ENCODE data around the gene PTMS. TPM values are rescaled to one million over a fixed set of nuclear protein-coding genes. Genes with fewer than 3 reads are reported as not detected.

PTMS gene
- 50.5 and 163 TPM in 2 replicates for total RNA-seq

GRCh38 chr12:6765634-6766581 lies at the start of gene PTMS:
PTMS (plus strand) TSS chr12:6766363; CDS start chr12:6766706, 343 bp downstream.

GRCh38 chr12:6723607-6724408 lies 42.4 kb upstream of the PTMS start, which contains the start of gene COPS7A:
COPS7A (plus strand) TSS chr12:6724046; CDS start chr12:6724657, 611 bp downstream.

GRCh38 chr12:6752921-6753771 lies 13.0 kb upstream of the PTMS start, which contains the start of gene MLF2:
MLF2 (minus strand) TSS chr12:6753141; CDS start chr12:6752334, 807 bp downstream.

GRCh38 chr12:6772331-6772695 lies 6.2 kb downstream of the PTMS start, which contains the start of gene LAG3:
LAG3 (plus strand) TSS chr12:6772520; CDS start chr12:6772853, 333 bp downstream.

GRCh38 chr12:6788972-6789924 lies 23.1 kb downstream of the PTMS start, which contains the start of gene CD4:
CD4 (plus strand) TSS chr12:6789528; CDS start chr12:6800139, 10,611 bp downstream.

Other genes starting within 250 kb of the PTMS start
- 3,225 and 4,830 TPM in 2 replicates for gene GAPDH, start 231.8 kb upstream of the PTMS start, total RNA-seq
- gene IFFO1, start 210.3 kb upstream of the PTMS start, total RNA-seq: 6.6 and 12.7 TPM in 2 replicates
- 6.5 and 19.4 TPM in 2 replicates for gene NOP2, start 198.1 kb upstream of the PTMS start, total RNA-seq
- gene CHD4, start 159.0 kb upstream of the PTMS start, total RNA-seq: 158 and 246 TPM in 2 replicates
- not detected in 2 replicates for gene LPAR5, start 130.4 kb upstream of the PTMS start, total RNA-seq
- 0.16 and 0.57 TPM in 2 replicates for gene ACRBP, start 118.9 kb upstream of the PTMS start, total RNA-seq
- 27.2 and 43.3 TPM in 2 replicates for gene ING4, start 103.2 kb upstream of the PTMS start, total RNA-seq
- gene ZNF384, start 77.0 kb upstream of the PTMS start, total RNA-seq: 6.5 and 18.5 TPM in 2 replicates
- gene PIANP, start 65.5 kb upstream of the PTMS start, total RNA-seq: not detected in 2 replicates
- 27.8 and 75.8 TPM in 2 replicates for gene COPS7A, start 42.3 kb upstream of the PTMS start, total RNA-seq
- gene MLF2, start 13.2 kb upstream of the PTMS start, total RNA-seq: 75.8 and 151 TPM in 2 replicates
- 0.13 and 0.16 TPM in 2 replicates for gene LAG3, start 6.2 kb downstream of the PTMS start, total RNA-seq
- not detected in 2 replicates for gene CD4, start 23.2 kb downstream of the PTMS start, total RNA-seq
- 0.50 and 1.5 TPM in 2 replicates for gene GPR162, start 55.5 kb downstream of the PTMS start, total RNA-seq
- 10.4 and 30.2 TPM in 2 replicates for gene P3H3, start 62.0 kb downstream of the PTMS start, total RNA-seq
- 0.44 TPM in 1 of 2 replicates, not detected in the other for gene GNB3, start 74.6 kb downstream of the PTMS start, total RNA-seq
- gene CDCA3, start 84.9 kb downstream of the PTMS start, total RNA-seq: 7.0 and 13.4 TPM in 2 replicates
- 72.7 and 101 TPM in 2 replicates for gene USP5, start 85.8 kb downstream of the PTMS start, total RNA-seq
- gene TPI1, start 101.2 kb downstream of the PTMS start, total RNA-seq: 873 and 896 TPM in 2 replicates
- gene SPSB2, start 106.9 kb downstream of the PTMS start, total RNA-seq: 3.6 and 4.0 TPM in 2 replicates
- 1.9 and 3.8 TPM in 2 replicates for gene LRRC23, start 138.5 kb downstream of the PTMS start, total RNA-seq
- 3.4 and 6.9 TPM in 2 replicates for gene ENO2, start 148.2 kb downstream of the PTMS start, total RNA-seq
- gene ATN1, start 161.6 kb downstream of the PTMS start, total RNA-seq: 13.4 and 23.4 TPM in 2 replicates
- gene RNU7-1, start 177.5 kb downstream of the PTMS start, total RNA-seq: not detected in 2 replicates
- 97.1 and 106 TPM in 2 replicates for gene C12orf57, start 177.7 kb downstream of the PTMS start, total RNA-seq
- gene PTPN6, start 185.0 kb downstream of the PTMS start, total RNA-seq: 0.97 and 3.2 TPM in 2 replicates
- gene PHB2, start 204.3 kb downstream of the PTMS start, total RNA-seq: 107 and 147 TPM in 2 replicates
- 35.9 and 41.9 TPM in 2 replicates for gene EMG1, start 204.6 kb downstream of the PTMS start, total RNA-seq

Data from bladder microvascular endothelial cell (primary cell).